OCI-LY7 (cell line): Measurements from ENCODE around the gene GLT8D2.

Experiments
- EZH2phosphoT487 ChIP-seq: fragments of 200-600 bp; sonication (generic); IDR thresholded peaks from 2 replicates; pipeline ENCODE4 v1.6.1; 2018; ENCODE audit warnings: low read depth, borderline replicate concordance, mild to moderate bottlenecking, mixed run types, antibody characterized with exemption, low read length, moderate library complexity, mixed read lengths
- TF ChIP-seq, protein P1 (sequence below): fragments of 200-600 bp; sonication (generic); conservative IDR thresholded peaks from 2 replicates; pipeline ENCODE4 v1.5.1; 2014; ENCODE audit warnings: mild to moderate bottlenecking, antibody characterized with exemption, low read length, moderate library complexity, mixed read lengths

DNA sequence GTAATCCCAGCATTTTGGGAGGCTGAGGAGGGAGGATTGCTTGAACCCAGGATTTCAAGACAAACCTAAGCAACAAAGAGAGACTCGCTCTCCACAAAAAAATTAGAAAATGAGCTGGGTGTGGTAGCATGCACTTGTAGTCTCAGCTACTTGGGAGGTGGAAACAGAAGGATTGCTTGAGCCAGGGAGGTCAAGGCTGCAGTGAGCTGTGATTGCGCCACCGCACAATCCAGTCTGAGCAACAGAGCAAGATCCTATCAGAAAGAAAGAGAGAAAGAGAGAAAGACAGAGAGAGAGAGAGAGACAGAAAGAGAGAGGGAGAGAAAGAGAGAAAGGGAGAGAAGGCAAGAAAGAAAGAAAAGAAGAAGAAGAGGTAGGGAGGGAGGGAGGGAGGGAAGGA lies 47.3 kb downstream of the GLT8D2 start:
- TF ChIP-seq, protein P1, sequence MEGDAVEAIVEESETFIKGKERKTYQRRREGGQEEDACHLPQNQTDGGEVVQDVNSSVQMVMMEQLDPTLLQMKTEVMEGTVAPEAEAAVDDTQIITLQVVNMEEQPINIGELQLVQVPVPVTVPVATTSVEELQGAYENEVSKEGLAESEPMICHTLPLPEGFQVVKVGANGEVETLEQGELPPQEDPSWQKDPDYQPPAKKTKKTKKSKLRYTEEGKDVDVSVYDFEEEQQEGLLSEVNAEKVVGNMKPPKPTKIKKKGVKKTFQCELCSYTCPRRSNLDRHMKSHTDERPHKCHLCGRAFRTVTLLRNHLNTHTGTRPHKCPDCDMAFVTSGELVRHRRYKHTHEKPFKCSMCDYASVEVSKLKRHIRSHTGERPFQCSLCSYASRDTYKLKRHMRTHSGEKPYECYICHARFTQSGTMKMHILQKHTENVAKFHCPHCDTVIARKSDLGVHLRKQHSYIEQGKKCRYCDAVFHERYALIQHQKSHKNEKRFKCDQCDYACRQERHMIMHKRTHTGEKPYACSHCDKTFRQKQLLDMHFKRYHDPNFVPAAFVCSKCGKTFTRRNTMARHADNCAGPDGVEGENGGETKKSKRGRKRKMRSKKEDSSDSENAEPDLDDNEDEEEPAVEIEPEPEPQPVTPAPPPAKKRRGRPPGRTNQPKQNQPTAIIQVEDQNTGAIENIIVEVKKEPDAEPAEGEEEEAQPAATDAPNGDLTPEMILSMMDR, result no peak
- TF ChIP-seq EZH2phosphoT487, result no peak
